Spinal cord (tissue), 10 donors: ENCODE data around the gene TFF3. TPM values are rescaled to one million over a fixed set of nuclear protein-coding genes. Genes with fewer than 3 reads are reported as not detected.

Source experiments
- DNase-seq, 6 donors: peaks; one replicate each; pipeline versions ENCODE4 v3.0.0 to v3.0.0-alpha.2; 2013 to 2015; ENCODE audit warnings: low spot score in 6 of 6, low read depth in 4 of 6
- H3K27ac ChIP-seq: one replicate; pipeline ENCODE4 v1.5.1; 2013; ENCODE audit warnings: low read depth, low read length, control low read depth
- H3K27me3 ChIP-seq: one replicate; pipeline ENCODE4 v1.6.1; 2013; ENCODE audit warnings: low read length; ENCODE audit not compliant: control insufficient read depth, insufficient read depth
- H3K36me3 ChIP-seq: one replicate; pipeline ENCODE4 v1.6.1; 2013; ENCODE audit warnings: low read length; ENCODE audit not compliant: control insufficient read depth, insufficient read depth
- H3K4me1 ChIP-seq: one replicate; pipeline ENCODE4 v1.6.1; 2013; ENCODE audit warnings: low read length; ENCODE audit not compliant: control insufficient read depth, insufficient read depth
- H3K4me3 ChIP-seq: one replicate; pipeline ENCODE4 v1.5.1; 2013; ENCODE audit warnings: low read depth, low read length, control low read depth
- H3K9me3 ChIP-seq: one replicate; pipeline ENCODE4 v1.6.1; 2013; ENCODE audit warnings: low read length; ENCODE audit not compliant: control insufficient read depth, insufficient read depth
- WGBS: methylation state at CpG from one replicate; pipeline ENCODE4 v1.1.5; 2013; ENCODE audit warnings: missing lambda C conversion rate; ENCODE audit not compliant: insufficient coverage; 5-methylcytosine and 5-hydroxymethylcytosine counted together
- polyA plus RNA-seq, 2 donors: library from polyadenylated mRNA; unstranded; fragments of 120-200 nt; gene quantifications; one replicate each; pipeline ENCODE4 v1.2.1, GENCODE V29; 2013; ENCODE audit not compliant: insufficient read length in 2 of 2
- total RNA-seq, 2 donors: library from RNA; depleted of rRNA in 1 of 2; stranded (reverse); fragments of 120-200 nt in 1 of 2; fragments of >200 nt in 1 of 2; gene quantifications; one replicate each; pipeline versions ENCODE4 v1.2.3 to v1.2.4, GENCODE V29; 2013 to 2014
- donor health status: healthy.

Gene TFF3
- total and polyA plus RNA-seq, 4 donors = 2.0 to 8.3 (median 2.3) TPM

DNA sequence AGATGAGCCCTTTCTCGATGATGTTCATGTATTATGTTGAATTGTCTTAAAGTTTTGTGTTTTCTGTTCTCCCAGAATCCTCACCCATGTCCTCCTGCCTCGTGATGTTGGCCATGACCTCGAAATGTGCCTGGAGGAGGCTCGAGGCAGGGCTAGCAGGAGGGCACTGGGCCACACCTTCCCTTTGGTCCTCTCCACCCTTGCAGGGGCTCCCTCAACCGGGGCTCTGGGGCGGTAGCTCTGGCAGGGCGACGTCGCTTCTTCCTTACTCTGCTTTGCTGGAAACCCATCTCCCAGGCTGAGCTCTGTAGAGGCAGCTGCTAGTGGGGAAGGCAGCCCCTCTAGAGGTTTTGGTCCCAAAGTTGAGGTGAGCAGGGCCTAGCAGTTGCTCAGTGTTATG is 14.3 kb downstream of the TFF3 start:
- Histone ChIP-seq H3K4me1 (peaks cover 14% of the 10 kb centered on the region), H3K4me3 (no peak overlapping the region), H3K9me3 (no peaks in the 10 kb centered on the region), H3K27ac (no peak overlapping the region), H3K36me3 (peaks cover 14% of the 10 kb centered on the region), H3K27me3 (no peaks in the 10 kb centered on the region)
- WGBS = 96% methylated on average over 8 of the region's 9 CpGs
- DNase-seq = no peak

DNA sequence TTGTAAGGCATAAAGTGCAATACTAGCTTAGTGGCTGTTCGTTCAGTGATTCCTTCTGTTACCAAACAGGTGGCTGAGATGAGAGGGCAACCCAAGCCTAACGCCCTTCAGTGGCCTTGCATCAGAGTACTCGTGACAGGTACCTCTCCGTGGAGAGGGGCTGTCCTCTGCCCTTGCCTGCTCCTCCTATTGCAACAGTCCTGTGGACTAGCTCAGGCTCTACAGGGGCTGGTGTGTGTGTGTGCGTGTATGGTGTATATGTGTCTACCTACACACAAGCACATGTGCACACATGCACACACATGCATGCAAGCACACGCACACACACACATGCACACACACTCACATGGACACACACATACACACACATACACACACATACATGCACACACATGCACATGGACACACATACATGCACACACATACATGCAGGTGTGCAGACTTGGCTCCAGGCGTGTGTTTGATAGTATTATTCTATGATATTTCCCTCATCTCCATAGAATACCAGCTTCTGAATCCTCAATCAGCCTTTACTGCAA is 15.1 kb downstream of the TFF3 start:
- Histone ChIP-seq H3K9me3 (no peaks in the 10 kb centered on the region), H3K27ac (no peak overlapping the region), H3K4me3 (no peak overlapping the region), H3K36me3 (peaks cover 14% of the 10 kb centered on the region), H3K4me1 (peaks cover 14% of the 10 kb centered on the region), H3K27me3 (no peaks in the 10 kb centered on the region)
- 100% methylated on average over 3 of the region's 7 CpGs for WGBS
- DNase-seq = no peak

DNA sequence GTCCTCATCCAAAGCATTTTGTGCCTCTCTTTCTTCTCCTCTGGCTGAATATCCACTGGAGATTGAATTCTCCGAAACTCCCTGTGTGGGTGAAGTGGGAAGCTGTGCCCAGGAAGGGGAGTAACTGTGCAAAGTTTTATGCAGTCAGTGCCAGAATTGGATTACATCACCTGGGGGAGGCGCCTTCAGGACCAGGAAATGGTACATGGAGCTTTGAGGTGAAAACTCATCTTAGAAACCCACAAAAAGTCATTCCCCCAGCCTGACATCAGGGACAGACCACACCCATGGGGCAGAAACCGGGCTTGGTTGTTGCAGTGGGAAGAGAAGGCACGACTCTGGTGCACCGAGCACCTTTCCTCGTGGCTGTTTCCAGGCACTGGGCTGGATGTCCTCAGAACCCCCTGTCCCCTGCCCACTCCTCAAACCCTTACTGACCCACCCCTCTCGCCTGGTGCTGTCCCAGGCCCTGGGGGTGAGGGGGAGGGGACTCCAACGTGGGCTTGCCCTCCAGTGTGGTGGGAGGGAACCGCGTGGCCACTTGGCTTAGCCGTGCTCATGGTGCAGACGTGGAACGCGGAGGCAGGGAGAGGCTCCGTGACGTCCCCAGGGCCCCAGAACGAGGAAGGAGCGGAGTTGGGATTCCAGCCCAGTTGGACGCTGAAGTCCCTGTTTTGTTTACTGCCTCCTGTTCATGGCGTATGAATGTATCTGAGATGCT is 15.7 kb downstream of the TFF3 start:
- no peak for DNase-seq
- Histone ChIP-seq H3K27ac (no peak overlapping the region), H3K27me3 (no peaks in the 10 kb centered on the region), H3K36me3 (peaks cover 19% of the 10 kb centered on the region), H3K9me3 (no peaks in the 10 kb centered on the region), H3K4me1 (peaks cover 14% of the 10 kb centered on the region), H3K4me3 (no peak overlapping the region)
- 78% methylated on average over 13 of the region's 20 CpGs for WGBS

DNA sequence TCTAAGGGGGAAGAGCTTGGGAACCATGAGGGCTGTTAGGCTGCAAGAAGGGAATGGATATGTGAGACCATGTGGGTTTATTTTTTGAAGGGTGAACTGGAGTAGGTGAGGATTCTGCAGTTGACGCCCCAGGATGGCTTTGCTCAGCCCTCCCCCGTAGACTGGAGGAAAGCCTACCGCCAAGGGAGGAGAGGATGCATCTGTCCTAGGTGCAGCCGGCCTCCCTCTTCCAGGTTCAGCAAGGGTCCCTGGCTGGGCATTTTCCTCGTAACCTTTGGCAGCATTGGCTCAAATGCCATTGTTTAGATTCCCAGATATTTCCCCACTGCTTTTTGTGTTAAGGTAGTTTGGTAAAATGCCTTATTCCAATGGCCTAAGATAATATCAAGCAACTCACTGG is 16.6 kb downstream of the TFF3 start:
- no peak overlapping the region for H3K4me3 ChIP-seq
- no peak overlapping the region for H3K27ac ChIP-seq
- H3K9me3 ChIP-seq = no peaks in the 10 kb centered on the region
- DNase-seq = no peak
- H3K36me3 ChIP-seq = peaks cover 28% of the 10 kb centered on the region
- peaks cover 17% of the 10 kb centered on the region for H3K4me1 ChIP-seq
- no peaks in the 10 kb centered on the region for H3K27me3 ChIP-seq
- WGBS = 81% methylated on average over 3 of the region's 5 CpGs

DNA sequence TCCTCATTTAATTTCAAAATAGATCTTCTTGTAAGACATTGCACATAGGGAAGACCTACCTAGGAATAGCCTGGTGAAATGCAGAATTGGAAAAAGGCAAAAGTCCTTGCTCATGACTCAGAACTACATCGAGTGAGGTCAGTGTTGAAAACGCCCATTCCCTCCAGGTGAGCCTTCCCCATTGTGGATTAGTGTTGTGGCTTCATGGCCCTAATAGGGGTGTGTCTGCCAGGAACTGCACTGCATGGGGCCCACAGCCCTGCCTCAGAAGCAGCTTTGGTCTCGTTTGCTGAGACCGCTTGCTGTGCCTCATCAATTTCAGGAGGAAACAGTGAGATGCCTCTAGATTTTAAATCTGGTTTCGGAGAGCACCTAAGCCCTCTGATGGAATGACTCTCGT is 17.0 kb downstream of the TFF3 start:
- Histone ChIP-seq H3K27me3 (no peaks in the 10 kb centered on the region), H3K27ac (no peak overlapping the region), H3K9me3 (no peaks in the 10 kb centered on the region), H3K36me3 (peaks cover 32% of the 10 kb centered on the region), H3K4me1 (peaks cover 17% of the 10 kb centered on the region), H3K4me3 (no peak overlapping the region)
- WGBS = 61% methylated on average over 5 of the region's 6 CpGs
- DNase-seq = no peak

DNA sequence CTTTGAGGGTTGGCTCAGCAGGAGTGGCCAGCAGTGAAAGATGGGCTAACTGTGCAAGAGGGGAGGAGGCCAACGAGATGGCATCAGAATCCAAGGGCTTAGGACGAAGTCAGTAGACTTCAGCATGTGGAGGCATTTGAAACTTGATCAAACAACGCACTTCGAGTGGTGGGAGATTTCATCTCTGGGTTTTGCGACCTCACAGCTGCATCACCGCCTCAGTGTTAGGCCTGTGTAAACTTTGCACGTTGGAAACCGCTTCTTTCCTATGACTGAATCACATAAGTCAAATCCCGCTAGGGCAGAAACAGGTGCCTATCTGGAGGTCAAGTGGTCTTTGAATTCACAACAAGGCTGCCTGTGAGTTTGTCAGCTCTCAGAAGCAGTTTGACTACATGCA is 17.8 kb downstream of the TFF3 start:
- no peak for DNase-seq
- Histone ChIP-seq H3K27me3 (no peaks in the 10 kb centered on the region), H3K36me3 (peaks cover 40% of the 10 kb centered on the region), H3K9me3 (no peaks in the 10 kb centered on the region), H3K27ac (no peak overlapping the region), H3K4me1 (peaks cover 13% of the 10 kb centered on the region), H3K4me3 (no peak overlapping the region)
- 87% methylated on average over 9 of the region's 9 CpGs for WGBS

DNA sequence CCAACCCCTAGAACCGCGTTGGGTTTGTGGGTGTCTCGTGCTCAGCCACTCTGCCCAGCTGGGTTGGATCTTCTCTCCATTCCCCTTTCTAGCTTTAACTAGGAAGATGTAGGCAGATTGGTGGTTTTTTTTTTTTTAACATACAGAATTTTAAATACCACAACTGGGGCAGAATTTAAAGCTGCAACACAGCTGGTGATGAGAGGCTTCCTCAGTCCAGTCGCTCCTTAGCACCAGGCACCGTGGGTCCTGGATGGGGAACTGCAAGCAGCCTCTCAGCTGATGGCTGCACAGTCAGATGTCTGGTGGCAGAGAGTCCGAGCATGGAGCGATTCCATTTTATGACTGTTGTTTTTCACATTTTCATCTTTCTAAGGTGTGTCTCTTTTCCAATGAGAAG is 18.7 kb downstream of the TFF3 start:
- DNase-seq = no peak
- Histone ChIP-seq H3K9me3 (no peaks in the 10 kb centered on the region), H3K27ac (no peak overlapping the region), H3K36me3 (peaks cover 49% of the 10 kb centered on the region), H3K4me1 (peaks cover 6% of the 10 kb centered on the region), H3K4me3 (no peak overlapping the region), H3K27me3 (no peaks in the 10 kb centered on the region)
- WGBS = 86% methylated on average over 2 of the region's 7 CpGs

DNA sequence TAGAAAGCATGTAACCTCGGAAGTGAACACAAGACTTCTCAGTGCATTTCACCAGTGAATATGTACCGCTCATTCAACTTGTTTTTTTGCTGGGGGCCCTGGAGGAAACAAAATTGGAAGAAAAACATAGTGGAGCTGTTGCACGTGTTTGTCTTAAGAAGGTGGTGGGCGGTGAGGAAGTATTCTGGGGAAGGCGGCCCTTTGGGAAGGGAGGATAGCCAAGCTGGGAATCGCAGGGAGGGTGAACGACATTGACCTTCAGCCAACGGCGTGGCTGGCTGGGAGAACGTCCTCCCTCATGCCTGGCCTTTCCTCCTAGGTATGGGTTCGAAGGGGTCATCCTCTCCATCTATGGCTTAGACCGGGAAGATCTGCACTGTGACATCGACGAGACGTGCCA is 19.4 kb downstream of the TFF3 start:
- Histone ChIP-seq H3K27me3 (no peaks in the 10 kb centered on the region), H3K36me3 (peaks cover 52% of the 10 kb centered on the region), H3K27ac (no peak overlapping the region), H3K4me1 (peaks cover 3% of the 10 kb centered on the region), H3K4me3 (no peak overlapping the region), H3K9me3 (no peaks in the 10 kb centered on the region)
- no peak for DNase-seq
- 87% methylated on average over 13 of the region's 15 CpGs for WGBS

DNA sequence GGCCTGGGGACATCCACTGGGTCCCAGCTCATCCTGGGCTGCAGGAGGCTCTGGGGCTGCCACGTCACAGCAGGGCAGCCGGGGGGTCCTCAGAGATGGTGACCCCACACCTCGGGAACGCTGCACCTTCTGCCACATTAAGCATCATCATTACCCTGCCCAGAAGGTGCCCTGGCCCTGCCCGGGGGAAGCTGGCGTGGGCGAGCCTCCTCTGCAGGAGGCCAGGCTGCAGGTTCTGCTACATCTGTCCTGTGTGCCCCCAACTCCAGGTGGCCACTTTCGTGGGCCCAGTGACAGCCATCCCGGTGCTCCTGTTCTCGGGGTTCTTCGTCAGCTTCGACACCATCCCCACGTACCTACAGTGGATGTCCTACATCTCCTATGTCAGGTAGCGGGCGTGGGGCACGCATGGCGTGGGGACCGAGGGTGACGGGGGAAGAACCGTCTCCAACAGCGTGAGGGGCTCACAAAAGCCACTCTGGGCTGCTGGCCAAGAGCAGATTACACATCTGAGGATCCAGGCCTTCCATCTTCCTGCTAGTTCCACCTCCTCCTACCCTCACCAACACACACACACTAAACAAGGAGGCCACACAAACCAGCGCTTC is 20.8 kb downstream of the TFF3 start:
- peaks cover 54% of the 10 kb centered on the region for H3K36me3 ChIP-seq
- 75% methylated on average over 22 of the region's 22 CpGs for WGBS

More for the DNA sequence above, 20.8 kb downstream of the TFF3 start:
- H3K4me1 ChIP-seq = peaks cover 3% of the 10 kb centered on the region
- no peak overlapping the region for H3K27ac ChIP-seq
- H3K4me3 ChIP-seq = no peak overlapping the region
- peak in 1 of 6 donors; percentile 34 for DNase-seq
- H3K9me3 ChIP-seq = no peaks in the 10 kb centered on the region
- no peaks in the 10 kb centered on the region for H3K27me3 ChIP-seq
